GM18502 (cell line): ENCODE data around the gene EFL1.
"Not testable (repeated sequence)": the region's sequence is repeated elsewhere in the genome, so short reads cannot be mapped to it uniquely, and the experiment has no call there.

Experiments
- ATAC-seq: cut with Tn5 transposase; IDR thresholded peaks from one replicate; pipeline ENCODE4 v1.9.1; 2021; ENCODE audit warnings: mild to moderate bottlenecking; ENCODE audit not compliant: unreplicated experiment, poor library complexity

Gene EFL1

DNA sequence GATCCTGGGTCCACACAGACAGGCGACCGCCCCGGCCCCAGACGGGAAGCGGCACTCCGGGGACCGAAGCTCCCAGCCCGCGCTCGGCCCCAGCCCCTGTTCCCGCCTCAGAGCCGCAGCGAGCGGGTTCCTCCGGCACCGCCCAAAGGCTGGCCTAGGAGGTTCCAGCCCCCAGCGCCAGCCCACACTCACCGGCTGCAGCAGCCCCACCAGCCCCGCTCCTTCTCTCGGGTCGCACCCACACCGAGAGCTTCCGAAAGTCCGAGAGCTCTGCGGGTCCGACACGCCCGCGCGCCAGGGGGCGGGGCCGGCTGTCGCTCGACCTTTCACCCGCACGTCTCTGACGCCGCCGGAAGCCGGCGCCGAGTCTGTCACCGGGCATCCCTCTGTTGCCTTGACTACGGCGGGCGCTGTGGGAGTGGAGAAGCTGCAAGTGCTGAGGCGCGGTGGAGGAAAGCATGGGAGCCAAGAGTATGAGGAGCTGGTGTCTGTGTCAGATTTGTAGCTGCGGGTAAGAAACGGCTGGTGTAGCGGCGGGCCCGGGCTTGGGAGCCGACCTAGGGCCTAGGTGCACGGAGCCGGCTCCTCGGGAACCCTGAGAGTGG lies at the start of gene EFL1, which contains the start of gene SAXO2:
Gene EFL1 (minus strand): TSS at position 313 of the 605 bp plus-strand sequence. CDS start 956 bp downstream, outside the sequence.
Gene SAXO2 (plus strand): TSS at position 397 of the 605 bp plus-strand sequence. CDS start 62 bp downstream, at position 459.
- ATAC-seq = peak; percentile 96

GRCh38 chr15:82311321-82311720 lies 48.8 kb upstream of the EFL1 start:
- not testable (repeated sequence) for ATAC-seq

DNA sequence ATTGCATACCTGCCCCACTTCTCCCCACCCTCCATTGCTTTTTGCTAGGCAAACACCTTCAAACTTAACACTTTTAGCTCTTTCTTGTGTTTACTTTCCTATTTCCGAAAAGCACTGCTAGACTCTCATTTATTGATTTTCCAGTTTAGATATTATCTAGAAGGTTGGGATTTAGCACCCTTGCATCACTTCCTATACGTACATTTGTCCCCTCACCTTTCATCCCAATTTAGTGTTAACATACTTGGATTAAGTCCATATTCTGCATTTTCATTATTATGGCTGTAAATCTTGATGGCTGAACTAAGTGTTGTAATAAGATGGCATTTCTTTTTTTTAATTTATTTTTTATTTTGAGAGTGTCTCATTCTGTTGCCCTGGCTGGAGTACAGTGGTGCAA lies 47.3 kb upstream of the EFL1 start:
- ATAC-seq = no peak

DNA sequence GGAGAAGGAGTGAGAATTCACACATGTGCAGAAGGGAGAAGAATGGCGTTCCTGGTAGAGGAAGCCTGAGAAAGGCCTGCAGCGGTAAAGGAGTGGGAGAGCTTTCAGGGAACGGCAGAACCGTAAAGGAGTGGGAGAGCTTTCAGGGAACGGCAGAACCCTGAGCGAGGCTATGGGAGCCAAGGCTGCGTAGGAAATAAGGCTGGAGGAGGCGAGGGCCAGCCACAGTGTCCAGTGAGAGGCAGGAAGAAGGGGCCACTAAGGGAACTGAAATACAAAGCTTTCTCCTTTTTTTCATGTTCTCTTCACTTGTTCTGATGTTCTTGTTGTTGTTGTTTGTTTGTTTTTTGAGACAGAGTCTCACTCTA lies 45.2 kb upstream of the EFL1 start:
- ATAC-seq = no peak

GRCh38 chr15:82306791-82307713 lies 44.5 kb upstream of the EFL1 start:
- ATAC-seq = no peak

GRCh38 chr15:82305621-82306048 lies 43.1 kb upstream of the EFL1 start:
- ATAC-seq = no peak

GRCh38 chr15:82304778-82305090 lies 42.2 kb upstream of the EFL1 start:
- ATAC-seq = no peak

- ATAC-seq = no peak
Measured at GRCh38 chr15:82303956-82304777, 41.6 kb upstream of the EFL1 start.

GRCh38 chr15:82301296-82302016 lies 38.9 kb upstream of the EFL1 start:
- ATAC-seq = no peak

- ATAC-seq = no peak
Measured at GRCh38 chr15:82300883-82301282, 38.3 kb upstream of the EFL1 start.

- ATAC-seq = not testable (repeated sequence)
Measured at GRCh38 chr15:82300326-82300725, 37.8 kb upstream of the EFL1 start.

DNA sequence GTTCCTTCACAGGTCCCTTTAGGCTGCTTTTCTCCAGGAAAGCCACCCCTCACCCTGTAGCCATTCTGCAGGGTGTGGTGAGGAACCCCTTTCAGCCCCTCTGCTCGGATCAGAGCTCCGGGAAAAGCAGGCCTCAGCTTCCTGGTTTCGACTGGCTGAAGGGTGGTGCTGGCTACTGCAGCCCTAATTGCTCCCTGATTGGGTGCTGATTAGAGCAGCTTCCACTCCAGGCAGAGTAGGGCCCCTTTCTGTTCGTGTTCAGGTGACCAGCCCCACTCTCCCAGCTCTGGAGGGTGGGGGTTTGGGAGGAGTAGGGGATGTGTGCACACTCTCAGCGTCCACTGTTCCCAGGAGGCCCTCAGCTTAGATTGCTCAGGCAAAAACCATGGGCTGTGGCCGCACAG lies 37.0 kb upstream of the EFL1 start:
- ATAC-seq = not testable (repeated sequence)

DNA sequence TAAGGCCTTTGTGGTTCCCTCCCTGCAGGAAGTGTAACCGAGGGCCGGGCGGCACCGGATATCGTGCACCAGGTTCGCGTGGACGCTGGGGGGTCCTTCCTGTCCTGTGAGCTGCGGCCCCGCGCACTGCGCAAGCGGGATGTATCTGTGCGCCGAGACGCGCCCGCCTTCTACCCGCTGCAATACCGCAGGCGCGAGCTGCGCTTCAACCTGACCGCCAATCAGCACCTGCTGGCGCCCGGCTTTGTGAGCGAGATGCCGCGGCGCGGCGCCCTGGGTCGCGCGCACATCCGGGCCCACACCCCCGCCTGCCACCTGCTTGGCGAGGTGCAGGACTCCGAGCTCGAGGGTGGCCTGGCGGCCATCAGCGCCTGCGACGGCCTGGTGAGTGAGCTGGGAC lies 36.0 kb upstream of the EFL1 start:
- ATAC-seq = no peak

DNA sequence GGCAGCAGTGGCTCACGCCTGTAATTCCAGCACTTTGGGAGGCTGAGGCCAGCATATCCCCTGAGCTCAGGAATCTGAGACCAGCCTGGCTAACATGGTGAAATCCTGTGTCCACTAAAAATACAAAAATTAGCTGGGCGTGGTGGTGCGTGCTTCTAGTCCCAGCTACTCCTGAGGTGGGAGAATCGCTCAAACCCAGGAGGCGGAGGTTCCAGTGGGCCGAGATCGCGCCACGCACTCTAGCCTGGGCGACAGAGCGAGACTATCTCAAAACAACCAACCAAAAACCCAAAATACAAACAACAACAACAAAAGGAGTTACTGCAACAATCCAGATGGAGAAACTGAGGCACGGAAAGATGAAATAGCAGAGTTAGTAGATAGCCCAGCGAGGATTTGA lies 35.5 kb upstream of the EFL1 start:
- ATAC-seq = no peak

DNA sequence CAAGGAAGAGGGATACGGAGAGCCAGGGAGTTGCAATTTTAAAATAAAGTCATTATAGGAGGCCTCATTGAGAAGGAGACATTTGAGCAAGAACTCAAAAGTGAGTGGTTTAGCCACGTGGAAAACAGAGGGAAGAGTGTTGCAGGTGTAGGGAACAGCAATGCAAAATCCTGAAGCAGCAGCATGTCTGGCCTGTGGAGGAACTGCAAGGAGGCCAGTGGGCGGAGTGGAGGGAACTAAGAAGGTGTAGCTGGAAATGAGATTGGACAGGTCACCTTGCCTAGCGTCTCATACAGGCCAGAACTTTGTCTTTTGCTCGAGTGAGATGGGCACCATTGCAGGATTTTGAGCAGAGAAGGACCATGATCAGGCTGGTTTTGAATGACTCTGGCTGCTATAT lies 35.0 kb upstream of the EFL1 start:
- no peak for ATAC-seq

- ATAC-seq = no peak
Measured at GRCh38 chr15:82294061-82294690, 31.6 kb upstream of the EFL1 start.

GRCh38 chr15:82292271-82292670 lies 29.7 kb upstream of the EFL1 start:
- ATAC-seq = no peak

- ATAC-seq = not testable (repeated sequence)
Measured at GRCh38 chr15:82288202-82288601, 25.7 kb upstream of the EFL1 start.

GRCh38 chr15:82286475-82286874 lies 23.9 kb upstream of the EFL1 start:
- peak; percentile 91 for ATAC-seq

DNA sequence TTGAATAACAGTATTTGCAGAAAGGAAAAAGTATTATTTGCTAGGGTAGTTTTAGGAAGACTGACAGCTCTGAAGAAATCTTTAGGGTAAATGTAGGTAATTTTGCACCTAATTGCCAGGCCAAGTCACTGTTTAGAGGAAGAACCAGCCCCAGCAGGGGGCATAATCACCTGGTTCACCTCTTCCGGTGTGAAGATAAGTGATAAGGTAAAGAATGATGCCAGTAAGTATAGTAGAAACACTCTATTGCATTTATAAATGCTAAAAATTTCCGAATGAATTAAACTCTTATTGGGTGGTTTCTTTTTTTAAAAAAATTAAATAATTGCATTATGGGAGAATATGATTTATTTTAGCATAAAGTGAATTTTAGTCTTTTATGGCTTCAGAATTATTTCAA lies 21.8 kb upstream of the EFL1 start:
- not testable (repeated sequence) for ATAC-seq
